Thyroid gland (tissue), 4 donors: ENCODE results near the gene ANXA7.

ENCODE experiments used
- POLR2A ChIP-seq, 2 donors: fragments of 450-650 bp; IDR thresholded peaks; one replicate each; pipeline ENCODE4 v1.6.1; 2017; ENCODE audit warnings: antibody characterized with exemption in 2 of 2, mild to moderate bottlenecking in 2 of 2, moderate library complexity in 1 of 2
- TF ChIP-seq, protein P1 (sequence below), 6 experiments: fragments of 200-600 bp in 3 of 6; fragments of 450-650 bp in 3 of 6; sonication (generic) in 3 of 6; IDR thresholded peaks; one replicate each; pipeline ENCODE4 v1.5.1; 2016 to 2019; ENCODE audit warnings: antibody characterized with exemption in 6 of 6, mild to moderate bottlenecking in 2 of 6, inconsistent platforms in 1 of 6, moderate library complexity in 1 of 6

- TF ChIP-seq, protein P1, sequence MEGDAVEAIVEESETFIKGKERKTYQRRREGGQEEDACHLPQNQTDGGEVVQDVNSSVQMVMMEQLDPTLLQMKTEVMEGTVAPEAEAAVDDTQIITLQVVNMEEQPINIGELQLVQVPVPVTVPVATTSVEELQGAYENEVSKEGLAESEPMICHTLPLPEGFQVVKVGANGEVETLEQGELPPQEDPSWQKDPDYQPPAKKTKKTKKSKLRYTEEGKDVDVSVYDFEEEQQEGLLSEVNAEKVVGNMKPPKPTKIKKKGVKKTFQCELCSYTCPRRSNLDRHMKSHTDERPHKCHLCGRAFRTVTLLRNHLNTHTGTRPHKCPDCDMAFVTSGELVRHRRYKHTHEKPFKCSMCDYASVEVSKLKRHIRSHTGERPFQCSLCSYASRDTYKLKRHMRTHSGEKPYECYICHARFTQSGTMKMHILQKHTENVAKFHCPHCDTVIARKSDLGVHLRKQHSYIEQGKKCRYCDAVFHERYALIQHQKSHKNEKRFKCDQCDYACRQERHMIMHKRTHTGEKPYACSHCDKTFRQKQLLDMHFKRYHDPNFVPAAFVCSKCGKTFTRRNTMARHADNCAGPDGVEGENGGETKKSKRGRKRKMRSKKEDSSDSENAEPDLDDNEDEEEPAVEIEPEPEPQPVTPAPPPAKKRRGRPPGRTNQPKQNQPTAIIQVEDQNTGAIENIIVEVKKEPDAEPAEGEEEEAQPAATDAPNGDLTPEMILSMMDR (IDR thresholded peaks at IDR 0.05): no peak
- no peak for TF ChIP-seq POLR2A (IDR thresholded peaks at IDR 0.05)
These were observed 12.2 kb downstream of the ANXA7 start for GRCh38 chr10:73401636-73402035.
